HG02571 (cell line): ENCODE results near the gene DDX39A.
"Not testable (repeated sequence)": the region's sequence is repeated elsewhere in the genome, so short reads cannot be mapped to it uniquely, and the experiment has no call there.

Experiments
- ATAC-seq: cut with Tn5 transposase; IDR thresholded peaks from one replicate; pipeline ENCODE4 v1.9.1; 2021; ENCODE audit warnings: mild to moderate bottlenecking, moderate library complexity; ENCODE audit not compliant: unreplicated experiment

The DDX39A gene

DNA sequence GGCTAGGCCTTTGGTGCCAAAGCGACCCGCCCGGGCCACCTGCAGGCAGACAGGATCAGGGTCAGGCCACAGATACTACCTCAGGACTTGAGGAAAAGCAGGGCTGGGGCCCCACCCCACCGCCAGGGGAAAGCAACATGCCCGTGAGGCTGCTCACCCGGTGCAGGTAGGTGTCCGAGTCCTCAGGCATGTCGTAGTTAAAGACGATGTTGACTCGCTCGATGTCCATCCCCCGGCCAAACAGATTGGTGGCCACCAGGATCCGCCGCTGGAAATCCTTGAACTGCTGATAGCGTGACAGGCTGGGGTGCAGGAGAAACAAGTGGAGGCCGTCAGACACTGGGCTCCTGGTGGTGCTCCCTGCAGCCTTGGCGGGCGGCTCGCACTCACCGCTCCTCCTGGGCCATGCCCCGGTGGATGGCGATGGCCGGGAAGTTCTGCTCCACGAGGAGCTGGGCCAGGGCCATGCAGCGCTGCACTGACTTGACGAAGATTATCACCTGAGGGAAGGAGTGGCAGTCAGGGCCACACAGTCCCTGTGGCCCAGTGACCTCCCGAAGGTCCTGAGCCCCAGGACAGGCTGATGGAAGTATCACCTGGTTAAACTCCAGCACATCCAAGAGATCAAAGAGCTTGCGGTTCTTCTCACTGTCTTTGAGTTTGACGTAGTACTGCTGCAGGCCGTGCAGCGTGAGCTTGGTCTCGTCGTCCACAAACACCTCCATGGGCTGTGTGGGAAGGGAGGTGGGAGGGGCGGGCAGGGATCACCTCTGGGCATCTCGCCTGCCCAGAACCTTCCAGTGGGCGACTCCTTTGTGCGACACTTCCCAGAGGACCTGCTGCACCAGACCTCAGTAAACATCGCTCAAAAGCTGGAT, 9.8 kb downstream of the DDX39A start:
- no peak for ATAC-seq

DNA sequence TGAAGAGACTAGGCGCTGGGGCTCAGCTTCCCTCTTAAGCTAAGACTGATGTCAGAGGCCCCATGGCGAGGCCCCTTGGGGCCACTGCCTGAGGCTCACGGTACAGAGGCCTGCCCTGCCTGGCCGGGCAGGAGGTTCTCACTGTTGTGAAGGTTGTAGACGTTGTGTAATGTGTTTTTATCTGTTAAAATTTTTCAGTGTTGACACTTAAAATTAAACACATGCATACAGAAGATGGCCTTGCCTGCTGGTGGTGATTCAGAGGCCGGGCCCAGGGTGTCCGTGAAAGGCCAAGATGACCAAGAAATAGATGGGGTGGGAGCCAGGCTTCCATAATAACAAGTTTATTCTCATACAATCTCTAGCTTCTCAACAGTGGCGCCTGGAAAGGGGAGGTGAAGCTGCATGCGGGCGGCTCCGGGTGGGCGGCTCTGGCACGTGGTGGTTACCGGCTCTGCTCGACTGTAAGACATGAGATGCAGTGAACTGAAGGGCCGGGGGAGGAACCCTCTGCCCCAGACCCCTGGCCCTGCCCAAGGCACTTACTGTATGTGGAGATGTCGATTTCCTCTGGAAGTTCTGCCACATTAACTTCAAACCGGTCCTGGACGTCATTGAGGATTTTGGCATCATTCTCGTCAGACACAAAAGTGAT, 10.5 kb downstream of the DDX39A start:
- ATAC-seq = no peak

DNA sequence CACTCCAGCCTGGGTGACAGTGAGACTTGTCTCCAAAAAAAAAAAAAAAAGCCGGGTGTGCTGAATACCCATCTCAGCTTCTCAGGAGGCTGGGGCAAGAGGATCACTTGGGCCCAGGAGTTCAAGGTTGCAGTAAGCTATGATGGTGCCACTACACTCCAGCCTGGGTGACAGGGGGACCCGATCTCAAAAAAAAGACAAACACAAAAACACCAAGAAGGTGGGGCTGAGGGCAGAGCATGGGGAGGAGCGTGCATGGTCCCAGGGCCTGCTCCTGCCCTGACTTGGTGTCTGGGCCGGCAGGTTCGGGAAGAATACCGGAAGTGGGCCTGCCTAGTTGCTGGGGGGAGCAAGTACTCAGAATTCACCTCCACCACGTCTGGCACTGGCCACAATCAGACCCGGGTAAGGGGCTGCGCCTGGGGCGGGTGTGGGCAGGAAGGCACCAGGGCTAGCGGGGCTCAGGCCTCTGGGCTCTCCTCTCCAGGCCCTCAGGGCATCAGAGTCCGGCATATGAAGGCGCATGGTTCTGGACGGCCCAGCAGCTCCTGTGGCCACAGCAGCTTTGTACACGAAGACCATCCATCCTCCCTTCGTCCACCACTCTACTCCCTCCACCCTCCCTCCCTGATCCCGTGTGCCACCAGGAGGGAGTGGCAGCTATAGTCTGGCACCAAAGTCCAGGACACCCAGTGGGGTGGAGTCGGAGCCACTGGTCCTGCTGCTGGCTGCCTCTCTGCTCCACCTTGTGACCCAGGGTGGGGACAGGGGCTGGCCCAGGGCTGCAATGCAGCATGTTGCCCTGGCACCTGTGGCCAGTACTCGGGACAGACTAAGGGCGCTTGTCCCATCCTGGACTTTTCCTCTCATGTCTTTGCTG, 11.3 kb downstream of the DDX39A start:
- no peak for ATAC-seq

DNA sequence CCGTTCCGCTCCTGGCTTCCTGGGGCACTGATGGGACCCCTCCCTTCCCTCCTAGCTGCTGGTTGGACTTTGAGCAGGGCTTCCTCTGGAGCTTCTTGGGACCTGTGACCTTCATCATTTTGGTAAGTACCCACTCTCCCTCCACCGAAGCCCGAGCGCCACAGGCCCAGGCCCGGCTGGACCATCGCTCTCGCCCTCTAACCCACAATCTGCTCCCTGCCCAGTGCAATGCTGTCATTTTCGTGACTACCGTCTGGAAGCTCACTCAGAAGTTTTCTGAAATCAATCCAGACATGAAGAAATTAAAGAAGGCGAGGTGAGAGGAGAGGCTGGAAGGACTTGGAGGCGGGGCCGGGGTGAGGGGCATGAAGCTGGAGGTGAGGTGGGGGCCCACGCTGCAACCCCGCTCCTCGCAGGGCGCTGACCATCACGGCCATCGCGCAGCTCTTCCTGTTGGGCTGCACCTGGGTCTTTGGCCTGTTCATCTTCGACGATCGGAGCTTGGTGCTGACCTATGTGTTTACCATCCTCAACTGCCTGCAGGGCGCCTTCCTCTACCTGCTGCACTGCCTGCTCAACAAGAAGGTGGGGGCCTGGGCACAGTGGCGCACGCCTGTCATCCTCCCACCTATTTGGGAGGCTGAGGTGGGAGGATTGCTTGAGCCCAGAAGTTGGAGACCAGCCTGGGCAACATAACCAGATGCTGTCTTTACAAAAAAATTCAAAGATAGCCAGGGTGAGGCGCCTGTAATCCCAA, 12.3 kb downstream of the DDX39A start:
- no peak for ATAC-seq

DNA sequence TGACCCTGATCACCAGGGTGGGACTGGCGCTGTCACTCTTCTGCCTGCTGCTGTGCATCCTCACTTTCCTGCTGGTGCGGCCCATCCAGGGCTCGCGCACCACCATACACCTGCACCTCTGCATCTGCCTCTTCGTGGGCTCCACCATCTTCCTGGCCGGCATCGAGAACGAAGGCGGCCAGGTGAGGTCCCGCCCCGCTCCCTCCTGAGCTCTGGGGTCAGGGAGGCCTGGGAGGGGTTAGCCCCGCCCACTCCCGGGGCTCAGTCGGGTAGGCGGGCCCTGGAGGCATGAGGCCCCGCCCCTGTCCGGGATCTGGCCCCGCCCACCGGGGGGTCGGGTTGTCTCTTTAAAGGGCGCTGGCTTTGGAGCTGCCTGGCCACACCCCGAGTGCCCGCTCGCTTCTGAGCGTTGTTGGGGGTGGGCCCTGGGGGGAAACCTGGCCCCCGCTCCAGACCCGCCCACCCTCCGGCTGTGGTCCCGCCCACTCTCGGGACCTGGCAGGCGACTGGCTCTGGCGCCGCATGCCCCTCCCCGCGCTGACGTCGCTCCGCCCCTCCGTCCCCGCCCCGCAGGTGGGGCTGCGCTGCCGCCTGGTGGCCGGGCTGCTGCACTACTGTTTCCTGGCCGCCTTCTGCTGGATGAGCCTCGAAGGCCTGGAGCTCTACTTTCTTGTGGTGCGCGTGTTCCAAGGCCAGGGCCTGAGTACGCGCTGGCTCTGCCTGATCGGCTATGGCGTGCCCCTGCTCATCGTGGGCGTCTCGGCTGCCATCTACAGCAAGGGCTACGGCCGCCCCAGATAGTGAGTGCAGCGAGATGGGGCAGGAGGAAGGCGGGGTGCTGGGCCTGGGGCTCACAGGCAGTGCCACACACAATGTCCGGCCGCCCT, 13.1 kb downstream of the DDX39A start:
- no peak for ATAC-seq

DNA sequence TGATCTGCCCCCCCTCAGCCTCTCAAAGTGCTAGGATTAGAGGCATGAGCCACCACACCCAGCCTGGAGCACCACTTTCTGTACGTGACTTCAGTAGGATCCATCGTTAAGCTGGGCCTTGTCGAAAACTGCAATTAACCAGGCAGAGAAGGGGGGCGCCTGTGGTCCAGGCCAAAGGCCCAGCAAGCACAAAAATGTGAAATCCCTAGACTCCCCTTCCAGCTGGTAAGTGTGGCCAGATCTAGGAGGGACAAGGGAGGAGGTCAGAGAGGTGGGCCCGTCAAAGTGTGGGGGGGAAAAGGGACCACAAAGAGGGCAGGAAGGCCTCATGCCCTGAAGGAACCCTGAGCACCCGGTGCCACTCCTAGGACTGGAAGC, 13.8 kb downstream of the DDX39A start:
- no peak for ATAC-seq

DNA sequence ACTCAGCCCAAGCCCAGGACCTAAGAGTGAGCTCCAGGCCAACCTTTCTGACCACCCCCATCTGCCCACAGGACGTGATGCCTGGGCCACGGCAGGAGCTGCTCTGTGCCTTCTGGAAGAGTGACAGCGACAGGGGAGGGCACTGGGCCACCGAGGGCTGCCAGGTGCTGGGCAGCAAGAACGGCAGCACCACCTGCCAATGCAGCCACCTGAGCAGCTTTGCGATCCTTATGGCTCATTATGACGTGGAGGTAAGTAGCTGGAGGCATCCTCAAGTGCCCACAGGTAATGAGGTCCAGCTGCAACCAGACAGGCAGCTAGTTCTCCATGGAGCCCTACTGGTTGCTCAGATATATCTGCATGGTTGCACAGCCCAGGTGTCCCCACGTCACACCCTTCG, 14.8 kb downstream of the DDX39A start:
- ATAC-seq = no peak

DNA sequence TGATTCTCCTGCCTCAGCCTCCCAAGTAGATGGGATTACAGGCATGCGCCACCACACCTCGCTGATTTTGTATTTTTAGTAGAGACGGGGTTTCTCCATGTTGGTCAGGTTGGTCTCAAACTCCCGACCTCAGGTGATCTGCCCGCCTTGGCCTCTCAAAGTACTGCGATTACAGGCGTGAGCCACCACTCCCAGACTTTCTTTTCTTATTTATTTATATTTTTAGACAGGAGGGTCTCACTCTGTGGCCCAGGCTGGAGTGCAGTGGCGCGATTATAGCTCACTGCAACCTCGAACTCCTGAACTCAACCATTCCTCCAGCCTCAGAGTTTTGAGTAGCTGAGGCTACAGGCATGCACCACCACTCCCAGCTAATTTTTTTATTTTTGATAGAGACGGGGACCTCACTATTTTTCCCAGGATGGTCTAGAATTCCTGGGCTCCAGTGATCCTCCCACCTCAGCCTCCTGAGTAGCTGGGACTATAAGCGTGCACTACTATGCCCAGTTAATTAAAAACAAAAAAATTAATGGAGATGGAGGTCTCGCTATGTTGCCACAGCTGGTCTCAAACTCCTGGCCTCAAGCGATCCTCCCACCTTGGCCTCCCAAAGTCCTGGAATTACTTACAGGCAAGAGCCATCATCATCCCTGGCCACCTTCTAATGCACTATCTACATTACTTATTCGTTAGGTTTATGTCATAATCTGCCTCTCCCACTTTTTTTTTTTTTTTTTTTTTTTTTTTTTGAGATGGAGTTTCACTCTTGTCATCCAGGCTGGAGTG, 15.8 kb downstream of the DDX39A start:
- not testable (repeated sequence) for ATAC-seq

DNA sequence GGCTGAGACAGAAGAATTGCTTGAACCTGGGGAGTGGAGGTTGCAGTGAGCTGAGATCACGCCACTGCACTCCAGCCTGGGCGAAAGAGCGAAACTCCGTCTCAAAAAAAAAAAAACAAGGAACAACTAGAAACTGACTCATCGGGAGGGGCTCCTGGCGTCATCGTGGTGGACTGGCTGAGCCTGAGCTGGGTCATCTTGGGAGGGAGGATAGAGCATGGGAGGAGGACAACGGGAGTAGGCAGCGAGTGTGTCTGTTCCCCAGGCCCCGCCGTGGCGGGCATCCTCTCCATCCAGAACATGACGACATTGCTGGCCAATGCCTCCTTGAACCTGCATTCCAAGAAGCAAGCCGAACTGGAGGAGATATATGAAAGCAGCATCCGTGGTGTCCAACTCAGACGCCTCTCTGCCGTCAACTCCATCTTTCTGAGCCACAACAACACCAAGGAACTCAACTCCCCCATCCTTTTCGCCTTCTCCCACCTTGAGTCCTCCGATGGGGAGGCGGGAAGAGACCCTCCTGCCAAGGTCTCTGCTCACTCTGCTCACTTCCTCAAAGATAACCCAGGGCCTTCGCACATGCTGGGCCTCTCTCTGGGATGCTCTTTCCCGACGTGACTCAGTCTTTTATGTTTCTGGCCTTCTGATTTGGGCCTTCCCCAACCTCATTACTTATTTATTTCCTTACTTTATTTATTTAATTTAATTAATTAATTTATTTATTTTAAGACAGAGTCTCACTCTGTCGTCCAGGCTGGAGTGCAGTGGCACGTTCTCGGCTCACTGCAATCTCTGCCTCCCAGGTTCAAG, 16.6 kb downstream of the DDX39A start:
- no peak for ATAC-seq

DNA sequence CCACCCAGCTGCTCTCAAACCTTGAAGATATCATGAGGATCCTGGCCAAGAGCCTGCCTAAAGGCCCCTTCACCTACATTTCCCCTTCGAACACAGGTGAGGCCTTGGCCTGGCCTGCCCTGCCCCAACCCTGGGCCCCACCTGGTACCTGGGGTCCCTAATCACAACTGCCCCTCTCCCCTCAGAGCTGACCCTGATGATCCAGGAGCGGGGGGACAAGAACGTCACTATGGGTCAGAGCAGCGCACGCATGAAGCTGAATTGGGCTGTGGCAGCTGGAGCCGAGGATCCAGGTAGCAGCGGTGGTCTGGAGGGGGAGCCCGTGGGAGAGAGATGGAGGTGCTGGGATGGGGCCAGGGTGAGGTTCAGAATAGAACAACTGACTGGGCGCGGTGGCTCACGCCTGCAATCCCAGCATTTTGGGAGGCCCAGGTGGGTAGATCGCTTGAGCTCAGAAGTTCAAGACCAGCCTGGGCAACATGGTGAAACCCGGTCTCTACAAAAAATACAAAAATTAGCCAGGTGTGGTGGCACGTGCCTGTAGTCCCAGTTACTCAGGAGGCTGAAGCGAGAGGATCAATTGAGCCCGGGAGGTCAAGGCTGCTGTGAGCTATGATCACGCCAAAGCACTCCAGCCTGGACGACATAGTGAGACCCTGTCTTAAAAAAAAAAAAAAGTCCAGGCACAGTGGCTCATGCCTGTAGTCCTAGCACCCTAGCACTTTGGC, 17.5 kb downstream of the DDX39A start:
- ATAC-seq = no peak

DNA sequence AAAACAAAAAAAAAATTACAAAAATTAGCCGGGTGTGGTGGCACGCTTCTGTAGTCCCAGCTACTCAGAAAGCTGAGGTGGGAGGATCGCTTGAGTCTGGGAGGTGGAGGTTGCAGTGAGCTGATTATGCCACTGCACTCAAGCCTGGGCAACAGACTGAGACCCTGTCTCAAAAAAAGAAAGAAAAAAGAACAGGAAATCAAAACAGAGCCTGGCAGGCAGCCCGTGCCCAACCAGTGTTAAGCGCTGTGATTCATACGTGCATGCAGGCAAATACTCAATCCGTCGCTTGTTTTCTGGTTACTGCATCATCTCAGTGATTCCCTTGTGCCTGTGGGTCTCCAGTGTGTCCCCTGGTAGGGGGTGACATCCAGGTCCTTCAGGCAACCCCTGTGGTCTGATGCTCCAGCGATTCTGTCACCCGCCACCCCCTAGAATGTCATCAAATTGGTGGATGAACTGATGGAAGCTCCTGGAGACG, 18.1 kb downstream of the DDX39A start:
- no peak for ATAC-seq

DNA sequence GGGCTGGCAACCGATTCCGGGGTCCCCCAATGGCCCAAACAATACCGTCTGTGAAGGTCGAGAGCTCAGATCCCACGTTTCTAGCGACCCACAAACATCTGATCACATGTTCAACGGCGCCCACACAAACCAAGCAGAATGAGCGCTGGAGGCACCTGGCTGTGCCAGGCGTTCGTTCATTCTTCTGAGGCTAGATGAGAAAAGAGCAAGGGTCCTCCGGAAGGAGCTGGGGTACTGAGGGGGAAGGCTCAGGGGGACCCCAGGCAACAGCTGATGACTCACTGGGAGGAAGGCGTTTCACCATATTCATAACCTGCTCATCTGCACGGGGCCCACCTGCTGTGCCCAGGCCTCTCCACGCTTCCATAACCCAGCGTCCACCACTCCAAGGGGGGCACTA, 22.0 kb downstream of the DDX39A start:
- not testable (repeated sequence) for ATAC-seq

DNA sequence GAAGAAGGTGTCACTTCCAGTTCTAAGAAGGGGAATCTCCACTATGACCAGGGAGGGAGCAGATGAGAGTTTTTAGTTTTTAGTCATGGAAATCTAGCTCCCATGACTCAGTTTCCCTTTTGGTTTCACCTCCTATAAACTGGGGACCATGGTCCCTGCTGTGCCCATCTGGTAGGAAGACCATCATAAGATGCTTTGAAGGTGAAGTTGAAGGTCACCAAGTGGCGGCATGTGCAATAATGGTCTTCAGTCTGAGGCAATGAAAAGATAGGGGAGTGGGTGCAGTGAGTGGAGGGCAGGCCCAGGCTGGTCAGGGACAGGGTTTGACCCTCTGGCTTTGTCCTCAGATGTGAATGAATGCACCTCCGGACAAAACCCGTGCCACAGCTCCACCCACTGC, 22.4 kb downstream of the DDX39A start:
- ATAC-seq = not testable (repeated sequence)

DNA sequence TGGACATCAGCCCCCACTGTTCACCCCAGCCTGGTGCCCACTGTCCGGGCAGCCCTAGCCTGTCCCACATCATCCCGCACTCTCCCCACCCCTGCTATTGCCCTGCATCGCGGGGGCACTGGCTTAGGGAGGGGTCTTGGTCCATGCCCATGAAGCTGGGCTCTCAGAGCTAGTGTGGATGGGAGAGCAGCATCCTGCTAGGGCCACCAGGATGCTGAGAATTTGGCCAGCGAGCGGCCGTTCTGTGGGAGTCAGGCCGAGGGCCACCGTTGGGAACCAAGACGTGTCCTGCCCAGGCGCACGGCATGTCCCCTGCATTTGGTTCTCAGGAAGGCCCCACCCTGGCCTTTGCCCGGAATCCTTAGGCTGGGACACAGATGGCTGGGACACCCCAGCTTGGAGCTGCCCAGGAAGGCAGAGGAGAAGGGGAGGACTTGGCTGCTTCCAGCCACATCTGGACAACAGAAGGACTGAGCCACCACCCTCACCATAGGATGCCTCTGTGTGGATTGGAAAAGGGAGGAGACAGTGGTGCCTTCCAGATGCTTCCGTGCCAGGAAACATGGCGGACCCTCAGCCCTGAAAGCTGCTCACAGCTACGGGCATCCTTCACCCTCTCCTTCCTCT, 23.3 kb downstream of the DDX39A start:
- ATAC-seq = no peak

DNA sequence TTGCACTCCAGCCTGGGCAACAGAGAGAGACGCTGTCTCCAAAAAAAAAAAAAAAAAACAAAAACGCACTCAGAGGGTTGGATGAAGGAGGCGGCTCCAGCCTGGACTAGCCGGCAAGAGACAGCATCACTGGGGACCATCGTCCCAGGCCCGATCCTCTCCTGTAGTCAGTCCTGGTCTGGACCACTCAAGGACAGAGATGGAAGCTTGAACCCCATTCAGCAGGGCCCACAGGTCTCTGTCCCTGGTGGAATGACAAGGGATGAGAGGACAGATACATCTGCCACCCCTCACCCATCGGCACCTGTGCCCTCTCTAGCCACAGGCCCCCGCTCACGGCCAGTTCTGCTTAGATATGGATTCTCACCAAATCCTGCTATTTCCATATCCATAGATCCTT, 23.9 kb downstream of the DDX39A start:
- no peak for ATAC-seq

DNA sequence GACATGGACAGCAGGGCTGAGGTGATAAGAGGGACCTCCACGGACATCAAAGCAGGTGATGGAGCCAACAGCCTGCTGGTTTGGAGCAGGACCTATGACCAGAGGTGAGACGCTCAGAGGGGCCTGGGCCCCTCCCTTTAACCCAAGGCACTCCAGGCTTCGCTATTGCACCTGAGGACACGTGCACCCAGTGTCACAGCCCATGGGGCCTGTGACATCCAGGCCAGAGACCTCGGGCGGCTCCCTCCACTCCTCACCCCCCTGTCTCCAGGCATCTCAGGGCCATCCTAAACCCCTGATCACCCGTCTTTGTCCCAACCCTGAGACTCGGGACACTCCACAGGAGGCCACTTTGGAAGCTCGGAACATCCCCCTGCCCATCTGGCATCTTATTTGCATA, 25.0 kb downstream of the DDX39A start:
- no peak for ATAC-seq

DNA sequence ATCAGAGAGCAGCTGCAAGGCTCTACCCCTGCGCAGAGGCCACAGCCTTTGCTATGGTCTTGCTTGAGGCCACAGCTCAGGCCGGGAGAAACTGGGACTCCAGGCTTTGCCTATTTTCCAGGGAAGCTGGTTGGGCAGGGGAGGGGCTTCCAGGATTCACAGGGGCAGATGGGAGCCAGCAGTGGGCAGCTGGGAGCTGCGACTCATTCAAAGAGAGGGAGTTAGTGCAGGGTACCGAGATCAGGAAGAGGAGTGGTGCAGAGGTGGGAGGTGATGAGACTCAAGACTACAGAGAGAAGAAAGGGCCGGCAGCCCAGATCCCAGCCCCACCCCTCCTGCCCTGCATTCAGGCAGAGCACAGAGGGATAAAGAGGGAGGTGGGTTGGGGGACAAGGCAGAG, 25.8 kb downstream of the DDX39A start:
- ATAC-seq = no peak
